ENCODE data around the gene MAG. TPM values are rescaled to one million over a fixed set of nuclear protein-coding genes. Genes with fewer than 3 reads are reported as not detected.

MAG gene
- total RNA-seq, 1 experiment from 2014 or later = 0.10 TPM

GRCh38 chr19:35270381-35270811, 21.6 kb upstream of the MAG start:
- H3K27me3 ChIP-seq (ENCODE audit: control insufficient read depth, insufficient read depth, low read length) = no peaks in the 10 kb centered on the region
- H3K4me3 ChIP-seq (ENCODE audit: insufficient read depth, low read depth, low read length) = no peak overlapping the region
- DNase-seq = no peak
- H3K36me3 ChIP-seq (replicated peaks; ENCODE audit: control insufficient read depth, insufficient read depth, low read length) = peaks cover 25% of the 10 kb centered on the region

- peaks cover 23% of the 10 kb centered on the region for H3K36me3 ChIP-seq (replicated peaks; ENCODE audit: control insufficient read depth, insufficient read depth, low read length)
- no peaks in the 10 kb centered on the region for H3K27me3 ChIP-seq (ENCODE audit: control insufficient read depth, insufficient read depth, low read length)
- DNase-seq = no peak
- H3K4me3 ChIP-seq (ENCODE audit: insufficient read depth, low read depth, low read length) = no peak overlapping the region
Measured at GRCh38 chr19:35271546-35271945, 20.4 kb upstream of the MAG start.

- no peaks in the 10 kb centered on the region for H3K27me3 ChIP-seq (ENCODE audit: control insufficient read depth, insufficient read depth, low read length)
- no peak overlapping the region for H3K4me3 ChIP-seq (ENCODE audit: insufficient read depth, low read depth, low read length)
- DNase-seq = no peak
- peaks cover 24% of the 10 kb centered on the region for H3K36me3 ChIP-seq (replicated peaks; ENCODE audit: control insufficient read depth, insufficient read depth, low read length)
Measured at GRCh38 chr19:35272122-35272719, 19.7 kb upstream of the MAG start.

- peaks cover 24% of the 10 kb centered on the region for H3K36me3 ChIP-seq (replicated peaks; ENCODE audit: control insufficient read depth, insufficient read depth, low read length)
- no peak for DNase-seq
Measured at GRCh38 chr19:35272954-35273649, 18.9 kb upstream of the MAG start.

GRCh38 chr19:35273686-35274259, 18.2 kb upstream of the MAG start:
- H3K4me3 ChIP-seq (ENCODE audit: insufficient read depth, low read depth, low read length) = no peak overlapping the region
- H3K36me3 ChIP-seq (replicated peaks; ENCODE audit: control insufficient read depth, insufficient read depth, low read length) = peaks cover 24% of the 10 kb centered on the region
- DNase-seq = no peak
- H3K27me3 ChIP-seq (ENCODE audit: control insufficient read depth, insufficient read depth, low read length) = no peaks in the 10 kb centered on the region

More at GRCh38 chr19:35272954-35273649, 18.9 kb upstream of the MAG start:
- H3K4me3 ChIP-seq (ENCODE audit: insufficient read depth, low read depth, low read length) = no peak overlapping the region
- no peaks in the 10 kb centered on the region for H3K27me3 ChIP-seq (ENCODE audit: control insufficient read depth, insufficient read depth, low read length)

- Histone ChIP-seq H3K36me3 (replicated peaks; ENCODE audit: control insufficient read depth, insufficient read depth, low read length) (peaks cover 24% of the 10 kb centered on the region), H3K27me3 (ENCODE audit: control insufficient read depth, insufficient read depth, low read length) (no peaks in the 10 kb centered on the region), H3K4me3 (ENCODE audit: insufficient read depth, low read depth, low read length) (no peak overlapping the region)
- DNase-seq = no peak
Measured at GRCh38 chr19:35274323-35274722, 17.6 kb upstream of the MAG start.

GRCh38 chr19:35276706-35277281, 15.2 kb upstream of the MAG start:
- H3K4me3 ChIP-seq (ENCODE audit: insufficient read depth, low read depth, low read length) = no peak overlapping the region
- peaks cover 11% of the 10 kb centered on the region for H3K36me3 ChIP-seq (replicated peaks; ENCODE audit: control insufficient read depth, insufficient read depth, low read length)
- peak; percentile 20 for DNase-seq
- no peaks in the 10 kb centered on the region for H3K27me3 ChIP-seq (ENCODE audit: control insufficient read depth, insufficient read depth, low read length)

GRCh38 chr19:35278578-35279284, 13.2 kb upstream of the MAG start:
- DNase-seq = peak; percentile 57
- 0 out of 2 replicates have a peak, but pooled peaks cover 3% of the 10 kb centered on the region for H3K27me3 ChIP-seq (ENCODE audit: control insufficient read depth, insufficient read depth, low read length)
- H3K4me3 ChIP-seq (ENCODE audit: insufficient read depth, low read depth, low read length) = no peak overlapping the region
- peaks cover 4% of the 10 kb centered on the region for H3K36me3 ChIP-seq (replicated peaks; ENCODE audit: control insufficient read depth, insufficient read depth, low read length)

GRCh38 chr19:35279374-35279773, 12.6 kb upstream of the MAG start:
- Histone ChIP-seq H3K27me3 (ENCODE audit: control insufficient read depth, insufficient read depth, low read length) (0 out of 2 replicates have a peak, but pooled peaks cover 3% of the 10 kb centered on the region), H3K36me3 (replicated peaks; ENCODE audit: control insufficient read depth, insufficient read depth, low read length) (peaks cover 3% of the 10 kb centered on the region), H3K4me3 (ENCODE audit: insufficient read depth, low read depth, low read length) (no peak overlapping the region)
- DNase-seq = peak; percentile 54

- H3K36me3 ChIP-seq (replicated peaks; ENCODE audit: control insufficient read depth, insufficient read depth, low read length) = peaks cover 1% of the 10 kb centered on the region; the same call in 1 of the 2 replicates
- peak; percentile 54 for DNase-seq
- H3K4me3 ChIP-seq (ENCODE audit: insufficient read depth, low read depth, low read length) = no peak overlapping the region
- H3K27me3 ChIP-seq (ENCODE audit: control insufficient read depth, insufficient read depth, low read length) = 0 out of 2 replicates have a peak, but pooled peaks cover 3% of the 10 kb centered on the region
Measured at GRCh38 chr19:35279985-35280821, 11.8 kb upstream of the MAG start.

GRCh38 chr19:35281303-35281702, 10.7 kb upstream of the MAG start:
- 0 out of 2 replicates have a peak, but pooled peaks cover 3% of the 10 kb centered on the region for H3K27me3 ChIP-seq (ENCODE audit: control insufficient read depth, insufficient read depth, low read length)
- H3K36me3 ChIP-seq (replicated peaks; ENCODE audit: control insufficient read depth, insufficient read depth, low read length) = peaks cover 1% of the 10 kb centered on the region; the same call in 1 of the 2 replicates
- no peak overlapping the region for H3K4me3 ChIP-seq (ENCODE audit: insufficient read depth, low read depth, low read length)
- no peak for DNase-seq

- H3K27me3 ChIP-seq (ENCODE audit: control insufficient read depth, insufficient read depth, low read length) = 0 out of 2 replicates have a peak, but pooled peaks cover 3% of the 10 kb centered on the region
Measured at GRCh38 chr19:35284153-35285094, 7.5 kb upstream of the MAG start.

GRCh38 chr19:35285095-35285449, 6.9 kb upstream of the MAG start:
- H3K36me3 ChIP-seq (replicated peaks; ENCODE audit: control insufficient read depth, insufficient read depth, low read length) = no peaks in the 10 kb centered on the region
- no peak for DNase-seq
- 0 out of 2 replicates have a peak, but pooled peaks cover 3% of the 10 kb centered on the region for H3K27me3 ChIP-seq (ENCODE audit: control insufficient read depth, insufficient read depth, low read length)
- no peak overlapping the region for H3K4me3 ChIP-seq (ENCODE audit: insufficient read depth, low read depth, low read length)

More at GRCh38 chr19:35284153-35285094, 7.5 kb upstream of the MAG start:
- Histone ChIP-seq H3K4me3 (ENCODE audit: insufficient read depth, low read depth, low read length) (no peak overlapping the region), H3K36me3 (replicated peaks; ENCODE audit: control insufficient read depth, insufficient read depth, low read length) (no peaks in the 10 kb centered on the region)
- peak; percentile 68 for DNase-seq
